C4-2B (cell line): ENCODE data around the gene MTIF3.
A peak's percentile ranks its signal among the peaks of the same experiment; 100 is the strongest.

Experiments used
- H3K27ac ChIP-seq: fragments of 450-650 bp; 2 replicates; pipeline ENCODE4 v1.5.1; 2017
- CTCF ChIP-seq: fragments of 450-650 bp; conservative IDR thresholded peaks from 2 replicates; pipeline ENCODE4 v1.5.1; 2017; ENCODE audit warnings: mild to moderate bottlenecking
- ZFX ChIP-seq: fragments of 450-650 bp; IDR thresholded peaks from 2 replicates; pipeline ENCODE4 v1.6.1; 2017

Gene MTIF3

GRCh38 chr13:27449081-27449603, 1.2 kb downstream of the MTIF3 start:
- TF ChIP-seq CTCF (no peak), ZFX (no peak)
- H3K27ac ChIP-seq: peak overlapping the region; percentile 95

- TF ChIP-seq ZFX: no peak
- TF ChIP-seq CTCF: no peak
- peak overlapping the region; percentile 95 for H3K27ac ChIP-seq
Measured at GRCh38 chr13:27448308-27448707, 2.1 kb downstream of the MTIF3 start.

GRCh38 chr13:27446986-27447583, 3.3 kb downstream of the MTIF3 start:
- no peak overlapping the region for H3K27ac ChIP-seq

GRCh38 chr13:27442797-27443196, 7.6 kb downstream of the MTIF3 start:
- TF ChIP-seq CTCF: no peak
- no peak for TF ChIP-seq ZFX
- H3K27ac ChIP-seq: peak overlapping the region; percentile 17

More at GRCh38 chr13:27446986-27447583, 3.3 kb downstream of the MTIF3 start:
- TF ChIP-seq CTCF (no peak), ZFX (no peak)

GRCh38 chr13:27442071-27442647, 8.2 kb downstream of the MTIF3 start:
- peak overlapping the region; percentile 17 for H3K27ac ChIP-seq

GRCh38 chr13:27440408-27440807, 10.0 kb downstream of the MTIF3 start:
- no peak for TF ChIP-seq CTCF
- no peak for TF ChIP-seq ZFX
- no peak overlapping the region for H3K27ac ChIP-seq

More at GRCh38 chr13:27442071-27442647, 8.2 kb downstream of the MTIF3 start:
- TF ChIP-seq ZFX: no peak
- TF ChIP-seq CTCF: no peak

GRCh38 chr13:27437126-27437525, 13.2 kb downstream of the MTIF3 start:
- no peak overlapping the region for H3K27ac ChIP-seq
- TF ChIP-seq ZFX (no peak), CTCF (no peak)
